GM12875 (cell line): ENCODE results near the gene ACAD8.

Source experiments
- H3K4me3 ChIP-seq: one replicate; pipeline ENCODE4 v1.5.1; 2011; ENCODE audit warnings: low read depth, low read length, control low read depth
- TF ChIP-seq, protein P1 (sequence below): IDR thresholded peaks from 2 replicates; pipeline ENCODE4 v1.5.1; 2011; ENCODE audit warnings: low read depth, mild to moderate bottlenecking, control low read depth, inconsistent platforms, low read length, moderate library complexity, borderline replicate concordance; ENCODE audit not compliant: insufficient read depth

The ACAD8 gene

DNA sequence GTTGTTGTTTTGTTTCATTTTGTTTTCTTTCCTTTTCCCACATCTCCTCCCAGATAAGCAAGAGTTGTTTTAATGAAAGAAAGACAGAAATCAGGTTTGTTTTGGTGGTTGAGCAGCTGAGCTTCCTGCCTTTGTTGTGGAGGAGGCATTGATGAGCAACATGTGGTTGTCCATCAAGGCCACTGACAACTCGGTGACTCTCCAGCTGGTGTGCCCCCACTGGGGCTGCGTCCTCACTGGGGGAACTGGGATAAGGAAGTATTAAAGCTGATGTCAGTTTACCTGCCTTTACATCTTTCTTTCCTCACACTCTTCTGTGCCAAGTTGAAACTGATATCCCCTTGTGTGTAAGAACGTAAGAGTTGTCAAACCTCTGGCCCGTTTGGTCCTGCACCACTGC is 23.0 kb upstream of the ACAD8 start:
- TF ChIP-seq, protein P1, sequence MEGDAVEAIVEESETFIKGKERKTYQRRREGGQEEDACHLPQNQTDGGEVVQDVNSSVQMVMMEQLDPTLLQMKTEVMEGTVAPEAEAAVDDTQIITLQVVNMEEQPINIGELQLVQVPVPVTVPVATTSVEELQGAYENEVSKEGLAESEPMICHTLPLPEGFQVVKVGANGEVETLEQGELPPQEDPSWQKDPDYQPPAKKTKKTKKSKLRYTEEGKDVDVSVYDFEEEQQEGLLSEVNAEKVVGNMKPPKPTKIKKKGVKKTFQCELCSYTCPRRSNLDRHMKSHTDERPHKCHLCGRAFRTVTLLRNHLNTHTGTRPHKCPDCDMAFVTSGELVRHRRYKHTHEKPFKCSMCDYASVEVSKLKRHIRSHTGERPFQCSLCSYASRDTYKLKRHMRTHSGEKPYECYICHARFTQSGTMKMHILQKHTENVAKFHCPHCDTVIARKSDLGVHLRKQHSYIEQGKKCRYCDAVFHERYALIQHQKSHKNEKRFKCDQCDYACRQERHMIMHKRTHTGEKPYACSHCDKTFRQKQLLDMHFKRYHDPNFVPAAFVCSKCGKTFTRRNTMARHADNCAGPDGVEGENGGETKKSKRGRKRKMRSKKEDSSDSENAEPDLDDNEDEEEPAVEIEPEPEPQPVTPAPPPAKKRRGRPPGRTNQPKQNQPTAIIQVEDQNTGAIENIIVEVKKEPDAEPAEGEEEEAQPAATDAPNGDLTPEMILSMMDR = no peak
- no peak overlapping the region for H3K4me3 ChIP-seq

DNA sequence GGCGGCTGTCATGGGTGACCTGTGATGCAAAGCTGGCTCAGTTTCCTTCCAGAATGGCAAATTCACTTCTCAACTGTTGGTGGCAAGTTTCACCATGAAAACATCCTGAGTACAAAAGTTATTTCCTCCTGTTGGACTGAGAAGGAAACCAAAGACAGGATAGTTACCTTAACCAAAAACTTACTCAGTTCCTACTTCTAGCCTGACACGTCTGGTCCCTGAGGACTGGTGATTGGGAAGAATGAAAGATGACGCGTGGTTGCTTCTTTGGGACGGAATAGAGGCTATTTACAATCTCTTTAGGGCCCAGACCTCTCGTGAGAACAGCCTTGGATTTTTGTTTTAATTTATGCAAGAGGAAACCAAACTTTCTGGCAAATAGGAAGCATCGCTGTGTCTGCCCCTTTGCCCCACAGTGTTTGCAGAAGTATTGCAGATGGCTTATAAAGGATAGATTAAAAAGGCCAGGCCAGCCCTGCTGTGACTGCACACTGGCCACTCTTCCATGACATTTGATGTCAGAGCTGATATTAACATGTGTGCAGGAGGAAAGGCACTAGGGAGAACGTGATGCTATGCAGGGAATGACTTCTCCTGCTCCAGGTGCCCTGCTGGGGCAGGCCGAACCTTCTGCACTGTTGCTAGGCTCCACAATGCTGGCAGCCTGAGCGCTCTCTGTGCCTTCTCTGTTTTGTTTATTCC is 21.3 kb upstream of the ACAD8 start:
- H3K4me3 ChIP-seq = no peak overlapping the region
- TF ChIP-seq, protein P1 = no peak

DNA sequence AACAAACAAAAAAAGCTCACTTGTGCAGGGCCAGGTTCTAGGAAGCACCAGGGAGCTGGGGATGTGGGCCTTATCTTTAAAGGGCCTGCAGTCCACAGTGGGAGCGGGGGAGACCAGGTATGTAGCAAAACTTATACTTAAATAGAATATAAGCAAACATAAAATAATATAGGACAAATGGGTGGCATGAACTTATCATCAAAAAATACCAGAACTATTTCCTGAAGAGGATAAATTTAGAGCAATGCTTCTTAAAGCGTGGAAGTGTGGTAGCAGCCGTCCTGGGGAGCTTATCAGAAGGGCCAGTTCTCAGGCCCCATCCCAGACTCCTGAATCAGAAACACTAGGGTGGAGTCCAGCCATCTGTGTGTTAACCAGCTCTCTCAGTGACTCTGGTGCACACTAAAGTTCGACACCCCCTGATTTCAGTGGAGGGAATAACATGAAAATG is 19.6 kb upstream of the ACAD8 start:
- TF ChIP-seq, protein P1 = no peak
- H3K4me3 ChIP-seq = no peak overlapping the region

DNA sequence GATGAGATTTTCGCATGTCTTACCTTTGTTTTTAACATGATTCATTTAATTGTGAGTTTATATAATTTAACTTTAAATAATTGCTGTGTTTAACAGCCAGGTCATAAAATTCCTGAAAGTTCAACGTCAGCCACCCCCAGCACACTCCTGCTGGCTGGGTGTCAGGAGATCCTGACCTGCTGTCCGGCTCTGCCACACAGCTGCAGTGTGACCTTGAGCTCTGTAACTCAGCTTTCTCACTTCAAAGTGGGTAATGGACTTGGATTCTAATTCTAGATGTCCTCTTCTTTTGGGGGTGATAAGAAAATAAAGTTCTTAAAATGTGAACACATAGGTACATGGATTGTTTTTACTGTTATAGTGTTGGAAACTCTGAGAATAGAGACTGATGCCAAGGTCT is 18.0 kb upstream of the ACAD8 start:
- no peak overlapping the region for H3K4me3 ChIP-seq
- TF ChIP-seq, protein P1 = no peak

DNA sequence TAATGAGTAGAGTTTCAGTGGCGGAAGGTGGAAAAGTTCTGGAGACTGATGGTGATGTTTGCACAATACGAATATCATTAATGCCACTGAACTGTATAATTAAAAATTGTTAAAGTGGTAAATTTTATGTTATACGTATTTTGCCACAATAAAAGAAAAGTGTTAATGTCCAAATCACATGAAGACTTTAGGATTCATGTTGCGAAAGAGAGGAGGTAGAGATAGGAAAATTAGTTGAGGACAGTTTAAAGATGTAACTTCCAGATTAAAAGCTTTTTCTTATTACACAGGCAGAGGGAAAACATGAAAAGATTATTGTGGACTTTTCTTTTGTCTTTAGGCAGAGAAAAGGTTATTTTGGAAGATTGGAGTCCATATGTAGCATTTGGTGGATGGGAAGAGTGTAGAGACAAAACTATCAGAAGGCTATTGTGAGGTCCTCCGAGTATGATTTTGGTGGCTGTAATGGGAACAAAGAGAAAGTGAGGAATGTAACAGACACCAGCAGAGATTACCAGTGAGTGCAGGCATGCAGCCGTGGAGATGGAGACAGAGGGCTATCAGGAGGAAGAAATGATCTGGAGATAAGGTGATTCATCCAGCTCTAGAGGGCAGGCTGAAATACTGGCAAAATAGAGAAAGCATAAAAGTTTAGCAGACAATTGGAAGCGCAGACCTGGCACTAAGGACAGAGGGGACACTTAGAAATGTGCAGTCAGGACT is 16.4 kb upstream of the ACAD8 start:
- TF ChIP-seq, protein P1 = no peak

GRCh38 chr11:134237557-134237922 is 15.8 kb upstream of the ACAD8 start:
- H3K4me3 ChIP-seq = no peak overlapping the region
- TF ChIP-seq, protein P1 = no peak

More for the DNA sequence above, 16.4 kb upstream of the ACAD8 start:
- H3K4me3 ChIP-seq = no peak overlapping the region

DNA sequence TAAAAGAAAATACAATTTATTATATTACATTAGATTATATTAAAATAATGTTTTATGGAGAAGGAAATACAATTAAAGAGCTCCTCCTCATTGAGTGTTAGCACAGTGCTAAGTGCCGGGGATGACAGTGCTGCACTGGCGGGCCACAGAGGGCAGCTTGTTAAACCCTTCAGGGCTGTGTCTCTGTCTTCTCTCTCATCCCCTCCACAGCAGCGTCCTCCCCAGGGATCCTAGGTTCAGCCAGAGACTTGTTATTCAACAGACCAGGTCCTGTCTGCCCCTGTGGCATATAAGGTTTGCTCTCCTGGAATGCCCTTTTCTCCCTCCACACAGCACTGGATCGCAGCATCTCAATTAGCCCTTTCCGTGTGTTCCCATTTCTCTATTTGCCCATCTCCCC is 14.4 kb upstream of the ACAD8 start:
- H3K4me3 ChIP-seq = no peak overlapping the region
- TF ChIP-seq, protein P1 = no peak
